ENCODE results near the gene TPSD1.
"Not testable (repeated sequence)": the region's sequence is repeated elsewhere in the genome, so short reads cannot be mapped to it uniquely, and the experiment has no call there.

The TPSD1 gene

GRCh38 chr16:1241081-1241480 is 14.8 kb upstream of the TPSD1 start:
- not testable (repeated sequence) for DNase-seq (ENCODE audit: low read depth)

DNA sequence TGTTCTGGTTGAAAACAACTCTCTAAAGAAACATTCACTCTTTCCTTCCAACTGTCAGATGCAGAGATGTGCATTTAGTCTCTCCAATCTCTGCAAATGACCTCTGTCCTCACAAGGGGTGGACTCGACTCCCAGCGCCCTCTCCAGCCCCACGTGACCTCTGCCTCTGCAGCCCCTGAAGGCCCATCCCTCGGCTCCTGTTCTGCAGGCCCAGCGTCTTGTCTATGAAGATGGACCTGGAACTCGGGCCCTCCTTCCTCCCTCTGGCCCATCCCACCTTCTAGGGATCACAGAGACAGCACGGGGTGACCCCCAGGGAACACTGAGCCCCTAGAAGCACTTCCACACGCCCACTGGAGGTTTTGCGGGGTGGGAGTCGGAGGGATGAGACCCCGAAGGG is 12.5 kb upstream of the TPSD1 start:
- not testable (repeated sequence) for DNase-seq (ENCODE audit: low read depth)

GRCh38 chr16:1243907-1244850 is 11.7 kb upstream of the TPSD1 start:
- not testable (repeated sequence) for DNase-seq (ENCODE audit: low read depth)

DNA sequence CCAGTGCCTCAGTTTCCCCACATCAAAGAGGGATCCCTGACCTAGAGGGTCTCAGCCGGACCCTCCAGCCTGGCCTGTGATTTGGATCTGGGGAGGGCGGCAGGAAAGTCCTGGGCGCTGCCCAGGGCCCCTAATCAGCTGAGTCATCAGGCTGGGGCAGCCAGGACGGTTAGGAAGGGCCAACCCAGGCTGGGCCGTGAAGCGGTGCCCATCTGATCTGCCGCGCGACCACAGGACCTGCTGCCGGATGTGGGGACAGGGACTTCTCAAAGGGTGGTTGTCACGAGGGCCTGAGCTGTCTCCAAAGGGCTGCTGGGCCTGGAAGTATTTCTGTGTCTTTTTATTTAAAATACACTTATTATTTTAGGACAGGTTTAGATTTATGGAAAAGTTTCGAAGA is 11.0 kb upstream of the TPSD1 start:
- DNase-seq (ENCODE audit: low read depth) = peak; percentile 79

DNA sequence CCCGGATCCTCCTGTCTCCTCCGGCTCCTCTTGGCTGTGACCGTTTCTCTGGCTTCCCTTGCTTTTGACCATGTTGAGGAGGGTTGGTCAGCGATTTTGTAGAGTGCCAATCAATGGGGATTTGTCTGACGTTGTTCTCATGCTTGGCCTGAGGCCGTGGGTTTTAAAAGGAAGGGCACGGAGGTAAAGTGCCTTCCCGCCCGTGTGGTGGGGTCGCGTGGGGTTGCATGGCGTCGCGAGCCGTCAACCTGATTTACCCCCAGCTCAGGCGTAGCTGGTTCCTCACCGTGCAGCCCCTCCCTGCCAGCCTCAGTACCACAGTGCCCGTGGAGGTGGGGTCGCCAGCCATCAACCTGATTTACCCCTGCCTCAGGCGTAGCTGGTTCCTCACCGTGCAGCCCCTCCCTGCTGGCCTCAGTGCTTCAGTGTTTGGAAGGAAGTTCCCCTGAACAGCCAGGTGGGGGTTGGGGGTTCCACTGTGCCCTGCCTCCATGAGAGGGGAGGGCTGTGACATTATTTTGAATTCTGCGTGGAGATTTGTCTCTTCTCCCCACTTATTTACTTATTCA is 10.3 kb upstream of the TPSD1 start:
- no peak for DNase-seq (ENCODE audit: low read depth)

- DNase-seq (ENCODE audit: low read depth) = not testable (repeated sequence)
These were observed 7.8 kb upstream of the TPSD1 start for GRCh38 chr16:1247903-1248537.

- DNase-seq (ENCODE audit: low read depth) = not testable (repeated sequence)
These were observed 6.7 kb upstream of the TPSD1 start for GRCh38 chr16:1249031-1249755.

- DNase-seq (ENCODE audit: low read depth) = not testable (repeated sequence)
These were observed 2.0 kb upstream of the TPSD1 start for GRCh38 chr16:1253701-1254364.

DNA sequence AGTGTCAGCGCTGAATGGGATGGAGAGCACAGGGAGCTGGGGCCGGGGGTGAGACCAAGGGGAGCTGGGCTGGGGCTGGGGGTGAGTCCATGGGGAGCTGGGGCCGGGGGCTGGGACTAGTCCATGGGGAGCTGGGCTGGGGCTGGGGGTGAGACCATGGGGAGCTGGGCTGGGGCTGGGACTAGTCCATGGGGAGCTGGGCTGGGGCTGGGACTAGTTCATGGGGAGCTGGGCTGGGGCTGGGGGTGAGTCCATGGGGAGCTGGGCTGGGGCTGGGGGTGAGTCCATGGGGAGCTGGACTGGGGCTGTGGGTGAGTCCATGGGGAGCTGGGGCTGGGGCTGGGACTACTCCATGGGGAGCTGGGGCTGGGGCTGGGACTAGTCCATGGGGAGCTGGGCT is 1.0 kb upstream of the TPSD1 start:
- not testable (repeated sequence) for DNase-seq (ENCODE audit: low read depth)

GRCh38 chr16:1256296-1256873 is 516 bp downstream of the TPSD1 start:
- DNase-seq (ENCODE audit: low read depth) = not testable (repeated sequence)

DNA sequence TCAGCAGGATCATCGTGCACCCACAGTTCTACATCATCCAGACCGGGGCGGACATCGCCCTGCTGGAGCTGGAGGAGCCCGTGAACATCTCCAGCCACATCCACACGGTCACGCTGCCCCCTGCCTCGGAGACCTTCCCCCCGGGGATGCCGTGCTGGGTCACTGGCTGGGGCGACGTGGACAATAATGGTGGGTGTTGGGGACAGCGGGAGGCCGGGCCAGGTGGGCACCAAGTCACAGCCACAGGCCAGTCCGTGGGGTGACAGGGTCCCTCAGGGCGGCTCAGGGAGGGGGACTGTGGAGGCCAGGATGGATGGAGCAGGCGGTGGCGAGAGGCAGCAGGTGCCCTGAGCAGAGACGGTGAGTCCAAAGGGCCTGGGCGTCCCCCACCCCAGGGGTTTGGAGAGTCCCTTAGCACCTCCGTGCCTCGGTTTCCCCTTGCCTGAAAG is 1.0 kb downstream of the TPSD1 start:
- DNase-seq (ENCODE audit: low read depth) = no peak

DNA sequence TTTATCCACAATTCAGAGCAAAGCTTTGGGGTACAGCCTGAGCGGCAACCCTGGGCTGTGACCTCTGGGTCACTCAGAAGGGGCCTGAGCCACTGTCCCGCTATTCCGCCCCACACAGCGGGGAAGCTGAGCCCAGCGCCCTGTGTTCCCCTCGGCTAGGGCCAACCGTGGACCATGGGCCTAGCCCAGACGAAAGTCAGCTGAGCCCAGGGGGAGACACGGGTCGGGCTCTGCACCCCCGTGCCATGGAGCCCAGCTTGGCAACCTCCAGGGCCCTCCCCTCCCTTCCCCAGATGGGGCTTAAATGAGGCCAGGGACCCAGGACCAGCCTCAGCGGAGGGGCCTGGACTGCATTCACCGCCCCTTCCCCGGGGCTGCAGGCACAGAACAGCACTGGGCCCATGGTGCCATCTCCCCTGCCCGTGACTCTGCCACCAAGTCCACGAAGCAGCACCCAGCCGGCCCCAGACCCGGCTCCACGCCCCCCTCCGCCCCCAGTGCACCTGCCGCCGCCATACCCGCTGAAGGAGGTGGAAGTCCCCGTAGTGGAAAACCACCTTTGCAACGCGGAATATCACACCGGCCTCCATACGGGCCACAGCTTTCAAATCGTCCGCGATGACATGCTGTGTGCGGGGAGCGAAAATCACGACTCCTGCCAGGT is 1.8 kb downstream of the TPSD1 start:
- DNase-seq (ENCODE audit: low read depth) = no peak

DNA sequence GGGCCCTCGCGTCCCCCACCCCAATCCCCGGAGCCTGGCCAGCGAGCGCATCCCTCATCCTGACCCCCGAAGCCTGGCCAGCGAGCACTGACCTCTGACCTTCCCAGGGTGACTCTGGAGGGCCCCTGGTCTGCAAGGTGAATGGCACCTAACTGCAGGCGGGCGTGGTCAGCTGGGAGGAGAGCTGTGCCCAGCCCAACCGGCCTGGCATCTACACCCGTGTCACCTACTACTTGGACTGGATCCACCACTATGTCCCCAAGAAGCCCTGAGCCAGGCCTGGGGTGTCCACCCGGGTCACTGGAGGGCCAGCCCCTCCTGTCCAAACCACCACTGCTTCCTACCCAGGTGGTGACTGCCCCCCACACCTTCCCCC is 2.3 kb downstream of the TPSD1 start:
- DNase-seq (ENCODE audit: low read depth) = no peak

DNA sequence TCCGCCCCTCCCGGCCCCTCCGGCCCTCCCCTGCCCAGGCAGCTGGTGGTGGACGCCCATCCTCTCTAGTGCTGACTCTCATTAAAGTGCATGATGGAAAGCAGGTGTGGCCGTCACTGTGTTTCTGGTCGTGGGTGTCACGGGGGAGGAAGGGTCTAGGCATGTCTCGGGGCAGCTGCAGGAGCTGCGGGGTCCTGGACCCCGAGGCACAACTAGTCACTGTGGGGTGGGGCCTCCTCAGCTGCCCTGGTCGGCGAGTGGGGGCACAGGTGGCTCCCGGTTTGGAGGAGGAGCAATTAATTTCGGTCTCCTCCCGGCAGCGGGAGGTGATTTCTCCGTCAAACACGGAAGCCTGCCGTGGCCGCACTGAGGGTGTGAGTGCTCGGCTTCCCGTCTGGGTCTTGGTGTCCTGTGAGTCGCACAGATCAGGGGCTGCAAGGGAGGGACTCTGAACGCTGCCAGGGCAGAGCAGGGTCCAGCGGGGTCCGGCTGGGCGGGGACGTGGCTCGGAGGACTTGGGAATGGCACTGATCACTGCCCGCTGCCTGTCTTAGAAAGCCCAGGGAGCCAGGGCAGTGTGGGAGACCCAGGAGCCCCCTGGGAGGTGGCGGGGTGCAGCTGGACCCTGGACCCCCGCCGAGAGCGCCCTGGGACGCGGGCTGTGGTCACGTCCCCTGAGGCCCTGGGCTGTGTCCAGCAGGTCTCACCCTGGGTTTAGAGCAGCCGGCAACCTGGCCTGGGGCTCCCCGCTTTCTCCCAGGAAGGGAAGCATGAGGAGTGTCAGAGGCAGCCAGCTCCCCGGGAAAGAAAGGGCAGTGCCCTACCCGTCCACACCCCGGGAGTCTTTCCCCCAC is 3.3 kb downstream of the TPSD1 start:
- no peak for DNase-seq (ENCODE audit: low read depth)

DNA sequence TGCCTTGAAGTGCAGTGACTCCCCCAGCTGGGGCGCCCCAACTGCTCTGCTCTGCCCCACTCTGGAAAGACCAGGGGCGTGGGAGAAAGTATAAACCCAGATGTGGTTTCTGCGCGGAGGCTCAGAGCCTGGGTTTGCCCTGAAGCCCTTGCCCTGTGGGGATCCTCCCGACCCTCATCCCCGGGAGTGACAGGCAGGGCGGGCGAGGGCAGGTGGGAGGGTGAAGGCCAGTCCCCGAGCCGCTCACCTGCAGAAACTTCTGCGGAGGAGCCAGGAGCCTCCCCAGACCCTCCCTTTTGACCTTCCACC is 3.8 kb downstream of the TPSD1 start:
- DNase-seq (ENCODE audit: low read depth) = no peak

DNA sequence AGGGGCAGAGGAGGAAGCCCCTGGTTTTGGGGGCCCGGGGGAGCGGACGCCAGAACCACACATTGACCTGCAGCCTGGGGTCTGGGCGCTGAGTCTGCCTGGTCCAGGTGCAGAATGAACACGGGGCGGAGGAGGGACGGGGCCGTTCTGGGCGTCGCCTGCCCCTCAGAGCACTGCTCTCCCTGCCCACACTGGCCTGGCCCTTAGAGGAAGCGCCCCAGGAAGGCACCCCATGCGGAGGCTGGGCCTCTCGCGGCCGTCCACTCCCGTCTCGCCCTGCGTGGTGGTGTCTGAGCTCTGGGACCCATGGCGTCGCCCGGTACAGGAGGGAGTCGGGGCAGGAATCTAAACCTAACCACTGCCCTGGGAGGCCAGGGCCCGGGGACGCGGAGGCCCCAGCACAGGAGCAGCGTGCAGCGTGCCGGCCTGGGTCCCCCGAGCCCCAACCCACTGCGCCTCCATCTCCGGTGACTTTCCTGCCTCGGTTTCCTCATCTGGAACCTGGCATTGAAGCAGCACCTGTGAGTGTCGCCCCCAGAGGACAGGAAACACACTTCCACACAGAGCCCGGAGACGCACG is 4.3 kb downstream of the TPSD1 start:
- no peak for DNase-seq (ENCODE audit: low read depth)

DNA sequence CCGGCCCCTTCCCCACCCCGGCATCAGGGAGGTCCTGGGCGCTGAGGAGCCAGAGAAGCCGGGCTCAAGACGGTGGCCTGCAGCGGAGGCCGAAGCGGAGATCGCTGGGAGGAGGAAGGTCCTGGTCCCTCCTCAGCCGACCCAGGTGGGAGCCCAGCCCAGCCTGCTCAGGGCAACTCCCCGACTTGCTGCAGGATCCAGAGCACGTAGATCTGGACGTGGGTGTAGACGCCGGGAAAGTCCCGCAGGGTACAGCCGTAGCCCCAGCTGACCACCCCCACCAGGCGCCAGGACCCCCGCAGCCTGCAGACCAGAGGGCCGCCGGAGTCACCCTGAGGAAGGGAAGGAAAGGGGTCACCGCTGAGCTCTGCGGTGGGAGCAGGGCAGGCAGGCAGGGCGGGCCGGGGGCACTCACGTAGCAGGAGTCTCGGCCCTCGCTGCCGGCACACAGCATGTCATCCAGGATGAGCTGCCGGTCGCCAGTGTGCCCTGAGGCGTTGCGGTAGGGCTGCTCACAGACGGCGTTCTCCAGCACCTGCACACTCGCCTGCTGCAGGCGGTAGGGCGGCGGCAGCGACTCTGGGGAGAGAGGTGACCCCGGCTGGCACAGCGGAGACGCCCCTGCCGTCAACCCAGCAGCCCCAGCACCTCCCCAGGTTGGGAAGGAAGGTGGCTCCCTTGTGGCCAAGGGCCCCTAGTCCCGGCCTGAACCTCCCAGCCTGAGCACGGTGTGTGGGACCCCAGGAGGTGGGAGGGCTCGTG is 5.4 kb downstream of the TPSD1 start:
- DNase-seq (ENCODE audit: low read depth) = no peak

DNA sequence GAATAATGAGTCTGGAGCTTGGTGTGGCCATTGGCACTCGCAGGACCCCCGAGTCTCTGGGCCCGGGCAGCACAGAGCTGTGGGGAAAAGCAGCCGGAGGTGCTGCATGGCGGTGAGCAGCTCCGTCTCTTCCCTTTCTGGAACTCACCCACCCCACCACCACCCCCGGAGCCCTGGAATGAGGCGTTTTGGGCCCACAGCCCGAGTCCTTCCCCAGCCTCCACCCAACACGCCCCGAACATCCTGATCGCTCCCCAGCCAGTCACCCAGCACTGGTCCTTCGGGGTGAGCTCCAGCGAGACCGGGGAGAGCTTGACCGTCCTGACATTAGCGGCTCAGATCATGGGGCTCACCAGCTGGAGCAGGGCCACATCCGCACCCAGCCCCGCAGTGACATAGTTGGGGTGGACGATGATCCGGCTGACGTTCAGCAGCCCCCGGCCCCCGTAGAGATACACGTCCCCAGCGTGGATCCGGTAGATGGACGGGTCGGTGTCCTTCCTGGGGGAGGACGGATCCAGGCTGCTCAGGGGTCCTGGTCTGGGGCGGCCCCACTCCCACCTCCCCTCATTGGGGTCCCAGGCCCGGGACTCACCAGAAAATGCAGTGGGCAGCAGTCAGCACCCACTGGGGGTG is 6.5 kb downstream of the TPSD1 start:
- DNase-seq (ENCODE audit: low read depth) = no peak

Measured in CMK (cell line).